HG02763 (cell line): Measurements from ENCODE around the gene CHCT1.
"Not testable (repeated sequence)": the region's sequence is repeated elsewhere in the genome, so short reads cannot be mapped to it uniquely, and the experiment has no call there.

ENCODE experiments used
- ATAC-seq: cut with Tn5 transposase; IDR thresholded peaks from one replicate; pipeline ENCODE4 v1.9.1; 2021; ENCODE audit warnings: mild to moderate bottlenecking, moderate library complexity; ENCODE audit not compliant: unreplicated experiment

Gene CHCT1

DNA sequence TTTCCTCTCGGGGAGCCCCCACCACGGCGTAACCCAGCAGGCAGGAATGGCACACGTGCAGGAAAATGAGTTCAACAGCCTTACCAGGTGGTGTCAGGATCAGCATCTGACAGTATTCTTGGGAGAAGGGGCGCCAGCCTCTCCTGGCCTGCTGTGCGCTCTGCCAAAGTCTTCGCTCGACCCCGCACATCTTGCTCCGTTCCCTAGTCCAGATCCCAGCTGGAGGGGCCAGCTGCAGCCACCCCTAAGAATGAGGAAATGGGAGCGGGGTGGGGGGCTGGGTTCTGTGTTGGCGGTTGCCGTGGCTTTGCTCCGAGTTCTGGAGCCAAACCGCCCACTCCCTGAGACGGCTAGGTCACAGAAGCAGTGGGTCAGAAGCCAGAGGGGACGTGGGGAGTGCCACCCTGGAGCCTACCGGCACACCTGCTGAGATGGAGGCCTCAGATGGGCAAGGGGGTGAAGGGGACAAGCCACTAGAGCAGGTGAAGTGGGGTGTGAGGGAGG, at the start of gene CHCT1:
Gene CHCT1, plus strand, starts transcription at position 328 of the 504 bp plus-strand sequence. Its CDS starts 104 bp downstream, at position 432.
- no peak for ATAC-seq

DNA sequence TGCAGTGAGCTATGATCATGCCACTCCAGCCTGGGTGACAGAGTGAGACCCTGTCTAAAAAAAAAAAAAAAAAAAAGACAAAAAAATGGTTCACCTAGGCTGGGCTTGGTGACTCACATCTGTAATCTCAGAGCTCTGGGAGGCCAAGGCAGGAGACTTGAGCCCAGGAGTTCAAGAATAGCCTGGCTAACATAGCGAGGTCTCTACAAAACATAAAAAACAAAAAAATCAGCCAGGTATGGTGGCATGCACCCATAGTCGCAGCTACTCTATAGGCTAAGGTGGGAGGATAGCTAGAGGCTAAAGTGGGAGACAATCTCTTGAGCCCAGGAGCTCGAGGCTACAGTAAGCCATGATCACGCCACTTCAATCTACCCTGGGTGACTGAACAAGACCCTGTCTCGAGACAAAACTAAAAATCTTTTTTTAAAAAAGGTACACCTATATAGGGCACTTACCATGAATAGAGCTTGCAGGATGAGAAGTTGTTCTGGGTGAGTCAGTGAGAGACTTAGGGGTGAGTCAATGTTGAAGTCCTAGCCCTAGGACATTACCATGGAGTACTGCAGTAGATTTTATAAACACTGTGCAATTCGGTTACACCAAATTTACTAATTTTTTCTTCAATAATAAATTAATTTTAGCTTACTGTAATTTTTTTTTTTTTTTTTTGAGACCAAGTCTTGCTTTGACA, 49.4 kb upstream of the CHCT1 start:
- ATAC-seq, result no peak

DNA sequence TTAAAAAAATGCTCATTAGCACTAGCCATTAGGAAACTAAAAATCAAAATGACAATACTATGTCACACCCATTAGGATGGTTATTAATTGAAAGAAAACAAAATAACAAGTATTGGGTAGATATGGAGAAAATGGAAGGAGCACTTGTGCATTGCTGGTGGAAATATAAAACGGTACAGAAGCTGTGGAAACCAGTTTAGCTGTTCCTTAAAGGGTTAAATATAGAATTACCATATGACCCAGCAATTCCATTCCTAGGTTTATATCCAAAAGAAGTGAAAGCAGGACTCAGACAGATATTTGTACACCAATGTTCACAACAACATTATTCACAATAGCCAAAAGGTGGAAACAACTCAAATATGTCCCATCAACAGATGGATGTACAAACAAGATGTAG, 44.1 kb upstream of the CHCT1 start:
- ATAC-seq, result not testable (repeated sequence)

DNA sequence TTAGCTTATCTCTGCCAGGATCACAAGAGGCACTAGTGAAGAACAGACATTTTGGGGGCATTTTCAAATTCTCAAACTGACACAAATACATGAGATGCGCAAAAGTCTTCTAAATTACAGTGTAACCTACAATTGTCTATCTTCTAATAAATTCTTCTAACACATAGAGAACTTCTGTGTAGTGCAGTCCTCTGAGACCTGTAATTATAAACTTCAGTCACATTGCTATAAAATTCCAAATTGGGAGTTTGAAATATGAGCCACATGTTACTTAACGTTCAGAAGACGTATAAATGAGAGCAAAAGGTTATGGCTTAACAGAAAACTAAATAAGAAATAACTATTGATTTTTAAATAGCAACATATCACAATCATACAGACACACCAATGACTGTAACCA, 42.8 kb upstream of the CHCT1 start:
- ATAC-seq, result not testable (repeated sequence)

DNA sequence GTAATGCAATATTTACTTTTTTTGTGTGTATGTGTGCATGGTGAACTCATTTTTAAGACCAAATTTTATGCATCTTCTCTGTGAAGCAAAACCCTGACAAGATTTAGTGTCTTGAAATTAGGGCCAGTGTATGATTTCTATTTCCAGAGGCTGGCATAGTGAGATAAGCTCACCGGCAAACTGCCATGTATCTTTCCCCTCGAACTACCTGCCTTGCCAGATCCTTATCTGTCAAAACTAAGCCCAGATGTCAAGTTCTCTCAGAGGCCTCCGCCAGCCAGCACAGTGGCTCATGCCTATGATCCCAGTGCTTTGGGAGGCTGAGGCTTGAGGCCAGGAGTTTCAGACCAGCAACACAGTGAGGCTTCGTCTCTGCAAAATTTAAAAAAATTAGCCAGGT, 40.3 kb upstream of the CHCT1 start:
- no peak for ATAC-seq

DNA sequence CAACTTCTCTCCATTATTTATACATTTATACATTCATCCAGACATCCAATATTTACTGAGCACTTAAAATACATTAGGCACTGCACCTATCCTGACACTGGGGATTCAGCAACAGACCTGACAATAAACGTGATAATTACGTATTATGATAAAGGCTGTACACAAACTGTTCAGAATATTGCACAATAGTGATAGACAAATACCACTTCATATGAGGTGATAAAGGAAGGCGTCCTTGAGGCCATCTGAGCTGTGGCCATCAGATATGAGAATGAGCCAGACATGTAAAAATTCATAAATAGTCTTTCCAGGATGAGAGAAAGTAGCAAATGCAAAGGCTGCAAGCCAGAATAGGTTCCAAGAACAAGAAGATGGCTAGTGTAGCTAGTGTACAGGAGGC, 38.9 kb upstream of the CHCT1 start:
- ATAC-seq, result no peak

DNA sequence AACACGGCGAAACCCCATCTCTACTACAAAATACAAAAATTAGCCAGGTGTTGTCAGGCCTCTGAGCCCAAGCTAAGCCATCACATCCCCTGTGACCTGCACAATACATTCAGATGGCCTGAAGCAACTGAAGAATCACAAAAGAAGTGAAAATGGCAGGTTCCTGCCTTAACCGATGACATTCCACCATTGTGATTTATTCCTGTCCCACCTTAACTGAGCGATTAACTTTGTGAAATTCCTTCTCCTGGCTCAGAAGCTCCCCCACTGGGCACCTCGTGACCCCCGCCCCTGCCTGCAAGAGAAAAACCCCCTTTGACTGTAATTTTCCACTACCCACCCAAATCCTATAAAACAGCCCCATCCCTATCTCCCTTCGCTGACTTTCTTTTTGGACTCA, 37.4 kb upstream of the CHCT1 start:
- ATAC-seq, result not testable (repeated sequence)

DNA sequence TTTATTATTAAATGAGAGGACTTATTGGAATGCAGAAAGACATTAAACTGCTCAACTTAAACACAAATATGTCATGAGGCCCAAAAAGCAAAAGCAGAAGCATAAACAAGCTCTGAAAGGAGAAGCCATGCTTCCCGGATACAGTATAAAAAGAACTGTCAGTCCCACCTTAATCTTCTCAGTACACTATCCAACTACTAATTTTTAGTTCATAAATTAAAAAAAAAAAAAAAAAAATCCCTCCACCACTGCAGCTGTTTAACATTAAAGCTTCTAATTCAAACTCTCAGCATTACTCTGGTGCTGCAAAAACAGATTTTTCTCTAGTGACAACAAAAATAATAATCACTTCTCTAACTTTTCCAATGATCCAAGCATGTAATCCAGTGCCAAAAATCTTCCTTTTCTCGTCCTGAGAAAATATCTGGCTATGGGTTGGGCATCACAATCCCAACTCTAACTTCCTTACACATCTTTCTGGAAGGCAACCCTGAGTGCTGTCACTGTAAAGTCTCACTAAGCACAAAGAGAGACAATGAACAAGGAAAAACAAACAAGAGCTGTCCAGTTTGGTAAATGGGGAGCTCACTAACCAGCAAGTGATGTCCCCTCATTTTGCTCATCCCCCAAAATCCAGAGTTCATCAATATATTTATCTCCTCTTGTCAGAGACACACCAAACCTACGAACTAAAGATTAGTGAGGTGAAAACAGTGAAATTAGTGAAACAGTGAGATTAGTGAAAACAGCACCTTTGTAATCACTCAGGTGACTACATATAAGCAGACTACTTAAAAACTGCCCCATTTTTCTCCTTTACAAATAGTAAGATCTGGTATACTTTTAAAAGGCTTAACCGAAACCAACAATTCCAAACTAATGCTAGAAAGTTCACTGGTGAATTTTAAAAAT, 35.9 kb upstream of the CHCT1 start:
- no peak for ATAC-seq

DNA sequence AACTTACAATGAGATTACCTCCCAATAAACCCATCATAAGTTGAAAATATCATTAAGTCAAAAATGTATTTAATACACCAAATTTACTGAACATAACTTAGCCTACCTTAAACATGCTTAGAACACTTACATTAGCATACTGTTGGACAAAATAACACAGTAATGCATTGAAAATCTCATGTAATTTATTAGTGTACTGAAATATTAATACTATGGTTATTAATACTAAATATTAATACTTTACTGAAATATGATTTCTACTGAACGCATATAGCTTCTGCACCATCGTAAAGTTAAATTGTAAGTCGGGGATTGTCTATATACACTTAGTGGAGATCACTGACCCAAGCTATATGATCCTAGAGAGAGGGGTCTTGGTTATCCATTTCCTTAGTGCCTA, 34.6 kb upstream of the CHCT1 start:
- no peak for ATAC-seq

DNA sequence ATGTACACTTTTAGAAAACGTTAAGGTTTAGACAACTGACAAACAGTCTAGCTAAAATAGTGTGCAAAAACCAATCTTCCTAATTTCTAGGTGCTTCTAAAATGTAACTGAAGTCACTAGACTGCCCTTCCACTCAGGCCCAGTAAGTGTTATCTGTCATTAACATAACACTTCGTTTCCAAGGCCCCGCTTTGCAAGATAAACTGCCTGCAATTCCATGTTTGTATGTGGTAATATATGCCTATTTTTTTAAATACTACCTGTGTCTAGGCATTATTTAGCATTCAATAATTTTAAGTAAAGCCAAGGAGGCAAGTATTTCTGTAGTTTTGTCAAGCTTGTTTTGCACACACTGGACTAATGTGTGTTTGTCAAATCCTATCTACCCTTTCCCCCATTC, 33.5 kb upstream of the CHCT1 start:
- ATAC-seq, result no peak

DNA sequence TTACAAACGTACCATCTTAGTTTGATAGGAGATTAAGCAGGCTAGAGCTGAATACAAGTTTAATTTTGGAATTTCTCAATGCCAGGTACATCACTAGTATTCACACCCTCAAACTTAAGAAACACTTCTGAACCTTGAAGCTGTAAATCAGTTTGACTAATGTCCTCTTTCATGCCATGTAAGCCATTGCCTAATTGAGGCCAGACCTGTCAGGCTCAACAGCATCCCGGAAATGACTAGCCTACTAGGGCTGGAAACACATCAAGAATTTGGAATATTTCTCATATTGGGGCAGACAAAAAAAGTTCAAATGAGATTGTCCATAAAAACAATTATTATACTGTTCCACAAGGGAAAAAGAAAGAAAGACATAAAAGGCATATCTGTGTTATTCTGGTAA, 32.1 kb upstream of the CHCT1 start:
- ATAC-seq, result no peak

DNA sequence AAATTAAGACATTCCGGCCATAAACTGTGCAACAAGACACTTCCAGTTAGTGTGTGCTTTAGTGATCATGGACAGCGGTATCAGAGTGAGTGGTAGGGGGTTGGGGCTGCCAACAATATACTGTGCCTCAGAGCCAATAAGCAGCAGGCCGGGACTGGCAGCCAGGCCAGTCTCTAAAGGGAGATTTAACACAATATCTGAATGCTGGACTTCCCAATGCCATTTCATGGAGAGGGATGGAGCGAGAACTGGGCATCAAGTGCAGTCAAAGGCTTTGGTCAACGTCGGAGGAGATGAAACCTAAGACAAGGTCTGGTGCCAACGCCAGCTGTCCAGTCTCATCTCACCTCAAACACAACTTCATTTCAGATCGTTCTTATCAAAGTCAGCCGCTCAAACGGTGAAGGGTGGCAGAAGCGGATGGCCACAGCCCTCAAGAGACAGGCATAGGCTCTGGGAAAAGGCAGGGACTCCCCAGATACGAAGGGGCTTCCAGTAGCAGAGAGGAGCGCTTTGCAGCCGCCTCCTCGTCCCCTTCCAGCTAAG, 31.3 kb upstream of the CHCT1 start:
- ATAC-seq, result no peak

DNA sequence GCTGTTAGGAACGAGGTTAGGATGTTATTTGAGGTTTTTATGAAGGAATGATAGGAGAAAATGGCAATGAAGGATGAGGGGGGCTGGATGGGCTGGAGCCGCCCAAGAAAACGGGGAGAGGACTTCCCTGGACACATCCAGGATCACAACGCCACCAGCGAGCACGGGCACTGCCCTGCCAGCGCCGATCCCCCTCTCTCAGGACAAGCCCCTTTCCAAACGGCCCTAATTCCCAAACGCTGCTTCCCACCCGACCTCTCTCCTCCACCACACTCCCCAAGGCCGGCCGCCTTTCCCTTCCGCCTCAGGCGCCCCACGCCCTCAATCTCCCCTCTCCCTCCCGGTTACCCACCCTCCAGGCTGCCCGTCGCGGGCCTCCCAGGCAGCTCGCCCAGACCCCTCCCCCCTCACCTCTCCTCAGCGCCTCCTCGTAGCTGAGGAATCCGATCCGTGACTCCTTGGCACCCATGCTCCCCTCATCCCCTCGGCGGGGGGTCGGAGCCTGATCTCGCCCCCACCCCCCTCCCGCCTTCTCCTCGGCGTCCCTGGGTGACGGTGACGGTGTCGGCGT, 30.7 kb upstream of the CHCT1 start:
- peak; percentile 19 for ATAC-seq

DNA sequence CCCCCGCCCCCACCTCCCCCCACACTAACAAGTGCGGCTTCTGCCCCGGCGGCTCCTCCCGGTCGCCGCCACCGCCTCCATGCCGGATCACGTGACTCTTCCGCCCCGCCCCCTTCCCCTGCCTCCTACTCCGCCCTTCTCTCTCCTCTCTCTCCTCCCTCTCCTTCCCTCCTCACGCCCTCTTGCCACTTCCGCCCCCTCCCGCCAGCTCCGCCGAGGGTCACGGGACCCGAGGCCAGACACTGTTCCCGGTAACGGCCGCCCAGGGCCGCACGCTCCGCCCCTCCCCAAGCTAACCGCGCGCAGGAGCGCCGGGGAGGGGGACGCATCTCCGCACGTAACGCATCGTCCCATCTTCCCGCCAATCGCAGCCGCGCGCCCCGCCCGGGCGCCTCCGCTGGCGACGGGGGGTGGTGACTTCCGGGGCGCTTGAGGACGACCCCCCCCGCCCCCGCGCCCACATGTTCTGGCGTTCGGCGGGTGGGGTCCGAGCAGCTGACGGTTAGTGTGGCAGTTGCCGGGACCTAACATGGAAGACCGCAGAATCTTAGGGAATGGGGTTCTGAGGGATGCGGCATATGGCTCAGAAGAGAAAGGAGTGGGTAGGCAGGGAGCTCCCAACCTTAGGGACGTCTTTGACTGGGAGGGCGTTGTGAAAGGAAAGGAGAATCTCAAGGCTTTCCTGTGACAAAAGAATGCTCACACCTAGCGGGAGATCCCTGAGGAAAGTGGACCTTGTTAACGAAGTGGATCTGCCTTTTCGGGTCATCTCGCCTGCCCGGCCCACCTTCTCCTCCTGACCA, 30.0 kb upstream of the CHCT1 start, which contains the start of gene USP32:
Gene USP32, minus strand, starts transcription at position 92 of the 803 bp plus-strand sequence. CDS start 194 bp downstream, outside the sequence.
- peak; percentile 87 for ATAC-seq

DNA sequence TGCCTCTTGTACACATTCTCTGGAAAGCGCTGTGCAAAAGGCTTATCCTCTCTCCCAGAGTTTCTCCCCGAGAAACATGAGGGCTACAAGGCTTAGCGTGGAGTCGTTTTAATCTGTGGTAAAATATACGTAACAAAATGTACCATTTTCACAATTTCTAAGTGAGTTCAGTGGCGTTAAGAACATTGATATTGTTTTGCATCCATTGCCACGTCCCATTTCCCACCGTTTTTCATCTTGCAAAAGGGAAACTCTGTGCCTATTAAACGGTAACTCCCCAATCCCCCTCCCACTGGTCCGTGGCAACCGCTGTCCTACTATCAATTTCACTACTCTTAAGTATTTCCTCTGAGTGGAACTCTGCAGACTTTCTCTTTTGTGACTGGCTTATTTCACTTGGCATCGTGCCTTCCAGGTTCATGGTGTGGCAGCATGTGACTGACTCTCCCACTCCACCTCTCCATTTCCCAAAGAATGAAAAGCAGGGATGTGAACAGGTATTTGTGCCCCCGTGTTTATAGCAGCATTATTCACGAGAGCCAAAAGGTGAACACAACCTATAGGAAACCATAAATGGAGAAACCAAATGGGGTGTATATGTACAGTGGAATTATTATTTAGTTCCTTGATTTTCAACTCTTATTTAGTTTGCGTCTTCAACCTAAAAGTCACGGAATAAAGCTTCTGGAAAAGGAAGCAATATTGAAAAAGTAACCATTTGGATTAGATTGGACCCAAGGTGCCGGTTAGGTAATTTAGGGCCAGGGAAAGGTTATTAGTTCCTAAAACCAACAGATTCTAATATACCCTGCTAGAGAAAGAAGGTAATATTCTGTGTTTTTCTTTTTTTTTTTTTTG, 29.2 kb upstream of the CHCT1 start:
- ATAC-seq, result no peak

DNA sequence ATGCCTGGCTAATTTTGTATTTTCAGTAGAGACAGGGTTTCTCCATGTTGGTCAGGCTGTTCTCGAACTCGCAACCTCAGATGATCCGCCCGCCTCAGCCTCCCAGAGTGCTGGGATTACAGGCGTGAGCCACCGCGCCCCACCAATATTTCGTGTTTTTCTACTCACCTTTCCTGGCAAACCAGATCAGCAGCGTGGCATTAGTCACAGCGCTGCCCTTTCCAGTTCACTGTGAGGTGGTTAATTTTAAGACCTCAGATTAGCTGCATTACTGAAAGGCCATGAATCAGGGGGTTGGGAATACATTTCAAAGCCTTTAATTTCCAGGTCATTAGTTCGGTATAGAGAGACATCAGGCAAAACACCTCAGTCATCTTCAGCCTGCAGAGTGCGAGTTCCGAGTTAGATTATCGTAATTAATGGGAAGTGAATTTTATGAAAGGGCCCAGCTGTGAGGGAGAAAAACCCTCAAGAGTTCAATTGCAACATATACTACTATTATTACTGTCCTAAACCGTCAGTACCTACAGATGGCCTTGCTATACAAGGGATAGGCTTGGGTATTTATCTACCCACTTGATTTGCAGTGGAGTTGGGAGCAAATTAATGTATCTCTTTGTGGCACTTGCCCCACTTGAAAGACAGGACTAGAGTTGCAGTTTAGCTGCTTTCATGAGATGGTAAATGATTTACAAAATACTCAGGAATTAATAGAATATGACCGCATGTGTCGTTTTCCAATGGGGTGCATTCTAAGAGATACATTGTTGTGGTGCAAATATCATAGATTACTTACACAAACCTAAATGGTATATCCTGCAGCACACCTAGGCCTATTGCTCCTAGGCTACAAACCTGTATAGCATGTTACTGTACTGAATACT, 28.2 kb upstream of the CHCT1 start:
- no peak for ATAC-seq

DNA sequence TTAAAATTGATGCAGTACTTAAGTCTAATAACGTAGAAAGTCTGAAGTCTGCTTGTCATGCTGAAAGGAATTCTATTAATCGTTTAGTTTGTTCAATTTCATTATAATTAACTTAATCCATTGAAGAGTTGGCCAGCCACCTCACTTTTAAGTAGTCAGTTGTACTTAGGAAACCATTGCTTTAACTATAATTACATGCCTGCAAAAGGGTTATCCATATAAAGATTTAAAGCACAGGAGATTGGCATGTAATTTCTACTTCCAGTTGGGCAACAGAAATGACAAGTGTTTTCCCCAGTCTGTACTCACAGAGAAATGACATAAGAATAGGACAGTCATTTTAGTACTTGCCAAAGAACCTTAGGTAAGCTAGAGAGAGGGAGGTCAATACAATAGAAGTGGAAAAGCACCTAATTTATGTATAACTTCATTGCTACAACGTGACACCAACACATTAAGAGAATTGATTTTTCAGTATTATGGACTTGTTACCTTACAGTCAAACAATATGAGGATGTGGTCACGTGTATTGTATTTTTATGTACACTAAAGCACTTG, 26.7 kb upstream of the CHCT1 start:
- no peak for ATAC-seq

DNA sequence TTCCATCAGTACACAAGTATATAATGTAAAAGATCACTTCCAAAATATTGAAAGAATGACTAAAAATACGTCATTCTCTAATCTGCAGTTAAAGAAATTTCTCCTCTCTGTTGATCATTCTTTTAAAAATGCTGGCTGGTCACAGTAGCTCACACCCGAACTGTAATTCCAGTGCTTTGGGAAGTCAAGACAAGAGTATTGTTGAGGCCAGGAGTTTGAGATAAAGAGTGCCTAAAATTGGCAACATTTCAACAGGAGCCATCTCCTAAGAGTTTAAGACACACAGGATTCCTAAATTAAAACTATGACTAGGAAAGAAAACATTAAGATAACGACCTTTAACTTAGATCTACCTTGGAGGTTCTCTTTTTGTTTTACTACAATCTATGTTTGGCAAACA, 25.9 kb upstream of the CHCT1 start:
- ATAC-seq, result no peak
